Measurements from ENCODE around the gene UGT1A7.

The UGT1A7 gene

DNA sequence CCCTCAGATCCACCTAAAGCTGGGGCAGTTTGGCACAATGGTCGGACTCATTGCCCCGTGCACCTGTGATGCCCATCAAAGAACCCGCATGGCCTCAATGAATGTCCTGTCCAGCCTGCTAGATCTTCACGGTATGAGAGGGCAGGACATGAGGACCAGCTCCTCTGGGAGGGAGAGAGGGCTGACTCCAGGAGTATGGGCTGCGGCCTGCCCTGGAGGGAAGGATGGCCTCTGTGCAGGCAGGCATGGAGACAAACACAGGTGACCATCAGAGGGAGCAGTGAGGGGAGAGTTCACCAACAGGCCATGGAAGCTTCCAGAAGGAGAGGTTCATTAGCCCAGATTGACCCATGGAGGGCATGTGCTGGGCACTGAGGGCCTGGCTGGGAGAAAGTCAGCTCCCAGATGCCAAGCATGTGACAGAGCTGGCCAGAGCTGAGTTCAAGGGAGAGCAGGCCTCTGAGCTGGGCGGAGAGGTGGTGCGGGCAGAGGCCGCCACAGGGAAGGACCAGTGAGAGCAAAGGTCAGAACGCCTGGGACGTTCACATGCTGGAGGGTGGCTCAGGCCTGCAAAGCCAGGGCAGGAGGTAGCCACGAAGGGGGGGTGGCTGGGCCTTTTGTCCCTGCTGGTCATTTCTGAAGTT lies 136.4 kb downstream of the UGT1A7 start:
- DNase-seq (ENCODE audit: low spot score) = no peak

DNA sequence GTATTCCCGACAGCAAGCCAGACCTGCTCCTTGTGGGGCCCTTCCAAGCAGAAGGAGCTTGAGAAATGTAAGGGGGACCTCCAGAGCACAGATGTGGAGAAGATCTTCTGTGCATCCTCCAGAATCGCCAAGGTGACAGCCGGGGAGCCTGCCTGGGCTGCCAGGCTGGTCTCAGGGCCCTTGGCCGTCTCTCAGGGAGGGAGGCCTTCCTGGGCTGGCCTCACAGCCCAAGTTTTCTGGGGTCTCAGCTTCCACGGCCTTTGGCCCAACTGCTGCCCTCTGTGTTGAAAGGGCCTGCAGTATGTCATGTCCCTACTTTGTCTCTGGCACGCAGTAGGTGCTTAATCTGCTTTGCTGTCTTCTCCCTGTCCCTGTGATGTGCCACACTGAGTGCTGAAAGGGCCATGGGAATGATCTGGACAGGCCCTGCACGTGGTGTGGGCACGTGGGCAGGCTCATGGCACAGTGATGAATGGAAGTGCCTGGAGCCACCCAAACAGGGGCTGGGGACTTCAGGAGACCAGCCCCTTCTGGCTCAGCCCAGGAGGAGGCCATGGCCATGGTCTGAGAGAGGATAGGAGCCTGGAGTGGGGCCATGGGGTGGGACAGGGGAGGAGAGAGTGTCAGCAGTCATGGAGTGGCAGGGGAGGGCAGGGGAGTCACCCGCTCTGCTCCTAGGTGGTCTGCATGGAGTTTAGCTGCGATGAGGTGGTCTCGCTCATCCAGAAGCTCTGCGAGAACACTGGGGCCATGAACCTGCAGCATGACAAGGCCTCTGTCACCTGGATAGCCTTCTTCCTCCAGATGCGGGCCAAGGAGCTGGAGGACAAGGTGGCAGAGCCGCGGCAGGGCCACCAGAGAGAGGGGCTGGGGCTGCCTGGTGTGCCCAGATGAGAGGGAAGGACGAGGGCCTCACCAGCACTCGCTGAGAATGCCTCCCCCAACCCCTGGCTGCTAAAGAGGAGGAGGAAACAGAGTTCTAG lies 137.2 kb downstream of the UGT1A7 start:
- DNase-seq (ENCODE audit: low spot score) = no peak

DNA sequence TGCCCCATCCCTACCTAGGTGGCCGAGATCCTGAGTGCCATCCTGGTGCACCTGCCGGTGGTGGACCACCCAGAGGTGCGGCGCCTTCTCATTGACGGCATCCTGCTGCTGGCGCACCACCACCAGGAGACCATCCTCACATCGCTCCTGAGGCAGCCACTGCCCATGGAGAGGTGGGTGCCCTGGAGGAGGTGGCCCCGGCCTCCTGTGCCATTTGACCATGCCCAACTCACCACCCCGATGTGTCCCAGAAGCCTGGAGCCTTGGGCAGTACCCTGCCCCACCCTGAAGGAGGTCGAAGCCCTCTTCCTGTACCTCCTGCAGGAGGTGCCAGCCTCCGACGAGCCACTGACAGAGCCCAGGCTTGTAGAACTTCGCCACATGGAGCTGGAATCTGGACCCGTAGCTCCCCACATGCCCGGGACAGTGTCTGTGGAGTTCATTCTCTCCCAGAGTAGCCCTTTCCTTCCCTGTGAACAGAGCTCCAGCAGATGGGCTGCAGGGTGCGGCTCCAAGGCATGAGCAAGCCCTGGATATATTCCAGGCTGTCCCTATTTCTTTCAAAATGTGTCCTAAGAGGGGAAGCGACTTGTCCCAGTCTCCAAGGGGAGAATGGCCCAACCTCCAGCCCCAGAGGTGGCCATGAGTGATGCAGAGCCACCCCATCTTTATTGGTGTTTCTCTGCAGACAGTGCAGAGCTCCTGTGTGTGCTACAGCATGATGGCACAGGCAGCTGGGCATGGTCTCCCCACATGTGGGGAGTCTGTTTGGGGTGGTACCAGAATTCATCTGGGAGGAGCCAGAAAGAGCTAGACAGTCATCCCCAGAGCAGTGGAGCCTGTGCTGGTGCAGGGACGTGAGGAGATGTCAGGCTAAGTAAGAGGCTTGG lies 138.4 kb downstream of the UGT1A7 start:
- DNase-seq (ENCODE audit: low spot score) = peak; percentile 29

GRCh38 chr2:233820774-233821105 lies 139.0 kb downstream of the UGT1A7 start:
- peak; percentile 34 for DNase-seq (ENCODE audit: low spot score)

GRCh38 chr2:233821196-233821595 lies 139.5 kb downstream of the UGT1A7 start:
- peak; percentile 32 for DNase-seq (ENCODE audit: low spot score)

- peak; percentile 17 for DNase-seq (ENCODE audit: low spot score)
Observed at GRCh38 chr2:233821709-233822100, 140.0 kb downstream of the UGT1A7 start.

GRCh38 chr2:233822101-233822771 lies 140.5 kb downstream of the UGT1A7 start:
- DNase-seq (ENCODE audit: low spot score) = peak; percentile 42

Data from ecto neural progenitor cell (in vitro differentiated cells).